GM20000 (cell line): ENCODE results near the gene WDR36.

Source experiments
- DNase-seq: peaks from one replicate; pipeline ENCODE4 v3.0.0; 2012; ENCODE audit warnings: low spot score
- CTCF ChIP-seq: IDR thresholded peaks from 2 replicates; pipeline ENCODE4 v1.5.1; 2012; ENCODE audit warnings: mild to moderate bottlenecking, control low read depth; ENCODE audit errors: extremely low read depth, missing control alignments

The WDR36 gene

GRCh38 chr5:111075520-111075919, 16.6 kb upstream of the WDR36 start:
- TF ChIP-seq CTCF, result no peak
- no peak for DNase-seq

- TF ChIP-seq CTCF, result no peak
- no peak for DNase-seq
Measured at GRCh38 chr5:111076091-111076490, 16.1 kb upstream of the WDR36 start.

DNA sequence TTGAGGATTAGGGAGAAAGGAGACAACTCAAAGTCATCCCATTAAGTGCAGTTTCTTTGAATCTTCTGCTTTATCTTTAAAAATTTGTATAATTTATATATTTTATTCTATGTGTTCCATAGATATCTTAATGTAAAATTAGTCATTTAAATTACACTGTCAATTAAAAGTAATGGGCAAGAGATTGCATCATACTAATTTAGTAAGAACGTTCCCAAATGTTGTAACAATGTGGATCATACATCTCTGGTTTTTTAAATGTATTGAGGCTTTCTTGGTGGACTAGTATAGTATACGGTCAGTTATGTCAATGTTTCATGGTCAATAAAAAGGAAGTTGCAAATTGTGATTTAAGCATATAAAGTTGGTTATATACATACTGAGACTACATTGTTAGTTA, 14.5 kb upstream of the WDR36 start:
- DNase-seq, result no peak
- no peak for TF ChIP-seq CTCF

- no peak for DNase-seq
- TF ChIP-seq CTCF, result no peak
Measured at GRCh38 chr5:111079846-111080245, 12.3 kb upstream of the WDR36 start.

GRCh38 chr5:111083323-111083722, 8.8 kb upstream of the WDR36 start:
- no peak for DNase-seq
- no peak for TF ChIP-seq CTCF

DNA sequence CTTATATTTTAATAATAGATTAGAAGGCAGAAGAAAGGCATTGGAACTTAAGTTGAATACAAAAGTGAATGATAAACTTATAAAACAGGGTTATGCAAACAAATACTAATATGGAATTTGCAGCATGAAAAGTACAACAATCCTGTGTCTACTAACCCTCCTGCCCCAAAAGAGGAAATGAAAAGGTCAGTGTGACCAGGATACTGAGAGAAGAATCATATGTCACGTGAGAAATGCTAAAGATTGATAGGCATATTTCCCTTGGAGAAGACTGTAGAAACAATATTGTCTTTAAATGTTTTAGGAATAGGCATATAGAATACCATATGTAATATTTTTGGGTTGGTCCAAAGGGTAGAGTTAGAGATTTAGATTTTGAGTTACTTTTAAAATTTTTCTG, 3.8 kb downstream of the WDR36 start:
- TF ChIP-seq CTCF, result no peak
- no peak for DNase-seq

GRCh38 chr5:111099058-111099778, 7.1 kb downstream of the WDR36 start:
- TF ChIP-seq CTCF, result no peak
- no peak for DNase-seq
